ENCODE results near the gene SYTL1. TPM values are rescaled to one million over a fixed set of nuclear protein-coding genes. Genes with fewer than 3 reads are reported as not detected.

The SYTL1 gene
- total and polyA plus RNA-seq, 9 of the 15 experiments (the other 6 are each of a cell fraction or from before 2014, with no cell fraction given): 0.04 to 9.3 (median 1.7) TPM

DNA sequence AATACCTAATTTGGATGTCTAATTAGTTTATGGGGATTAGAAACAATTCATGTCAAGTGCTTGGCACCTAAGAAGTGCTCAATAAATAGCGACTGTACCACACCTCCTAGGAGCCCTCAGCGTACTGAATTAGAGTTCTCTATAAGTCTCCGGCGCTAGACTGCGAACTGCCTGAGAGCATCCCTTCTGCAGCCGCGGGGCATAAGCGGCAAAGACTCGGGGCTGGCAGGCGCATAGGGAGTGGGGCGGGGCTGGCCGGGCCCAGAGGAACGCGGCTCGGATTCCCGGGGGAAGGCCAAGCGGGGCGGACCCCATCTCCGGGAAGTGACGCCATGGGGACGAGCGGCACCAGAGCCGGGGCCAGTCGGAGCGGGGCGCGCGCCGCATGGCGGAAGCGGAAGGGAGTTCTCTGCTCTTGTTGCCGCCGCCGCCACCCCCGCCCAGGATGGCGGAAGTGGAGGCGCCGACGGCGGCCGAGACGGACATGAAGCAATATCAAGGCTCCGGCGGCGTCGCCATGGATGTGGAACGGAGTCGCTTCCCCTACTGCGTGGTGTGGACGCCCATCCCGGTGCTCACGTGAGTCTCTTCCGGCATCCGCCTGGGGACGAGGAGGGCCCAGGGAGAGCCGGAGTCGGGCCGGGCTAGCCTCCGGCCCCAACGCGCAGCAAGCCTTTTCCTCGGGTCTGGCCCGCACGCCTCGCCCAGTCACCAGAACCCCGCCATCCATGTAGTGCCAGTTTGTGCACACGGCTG is 19.8 kb upstream of the SYTL1 start, which contains the start of gene TMEM222 (continued):
- TF ChIP-seq CBX8 (IDR thresholded peaks at IDR 0.05; ENCODE audit: borderline replicate concordance, extremely low read depth, low read depth, low read length, poor library complexity, severe bottlenecking): no peak
- no peak for TF ChIP-seq PATZ1 (CRISPR knock-in tag; IDR thresholded peaks at IDR 0.05; ENCODE audit: borderline replicate concordance)
- TF ChIP-seq CEBPB (tag; IDR thresholded peaks at IDR 0.05): peak; percentile 98
- TF ChIP-seq ATF7 (IDR thresholded peaks at IDR 0.05): peak; percentile 97
- TF ChIP-seq, protein P1, sequence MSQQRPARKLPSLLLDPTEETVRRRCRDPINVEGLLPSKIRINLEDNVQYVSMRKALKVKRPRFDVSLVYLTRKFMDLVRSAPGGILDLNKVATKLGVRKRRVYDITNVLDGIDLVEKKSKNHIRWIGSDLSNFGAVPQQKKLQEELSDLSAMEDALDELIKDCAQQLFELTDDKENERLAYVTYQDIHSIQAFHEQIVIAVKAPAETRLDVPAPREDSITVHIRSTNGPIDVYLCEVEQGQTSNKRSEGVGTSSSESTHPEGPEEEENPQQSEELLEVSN (IDR thresholded peaks at IDR 0.05; ENCODE audit: borderline replicate concordance in 1 of 2, extremely low read depth in 1 of 2, insufficient read depth in 1 of 2, insufficient read length in 1 of 2, low read depth in 1 of 2, low read length in 1 of 2, poor library complexity in 1 of 2, severe bottlenecking in 1 of 2): peak; percentile 73 to 89
- TF ChIP-seq CHD4 (IDR thresholded peaks at IDR 0.05; ENCODE audit: insufficient read depth, insufficient replicate concordance, low read depth, low read length, poor library complexity, severe bottlenecking): no peak
- no peak for TF ChIP-seq ZFP30 (CRISPR knock-in tag; IDR thresholded peaks at IDR 0.05; ENCODE audit: borderline replicate concordance)
- peak in 1 of 2 experiments; percentile 94; a peak in 2 of 3 replicates for TF ChIP-seq CBX3 (IDR thresholded peaks at IDR 0.05; ENCODE audit: borderline replicate concordance in 1 of 2, low read length in 2 of 2)
- no peak for TF ChIP-seq LARP7 (IDR thresholded peaks at IDR 0.05)
- TF ChIP-seq, protein P2, sequence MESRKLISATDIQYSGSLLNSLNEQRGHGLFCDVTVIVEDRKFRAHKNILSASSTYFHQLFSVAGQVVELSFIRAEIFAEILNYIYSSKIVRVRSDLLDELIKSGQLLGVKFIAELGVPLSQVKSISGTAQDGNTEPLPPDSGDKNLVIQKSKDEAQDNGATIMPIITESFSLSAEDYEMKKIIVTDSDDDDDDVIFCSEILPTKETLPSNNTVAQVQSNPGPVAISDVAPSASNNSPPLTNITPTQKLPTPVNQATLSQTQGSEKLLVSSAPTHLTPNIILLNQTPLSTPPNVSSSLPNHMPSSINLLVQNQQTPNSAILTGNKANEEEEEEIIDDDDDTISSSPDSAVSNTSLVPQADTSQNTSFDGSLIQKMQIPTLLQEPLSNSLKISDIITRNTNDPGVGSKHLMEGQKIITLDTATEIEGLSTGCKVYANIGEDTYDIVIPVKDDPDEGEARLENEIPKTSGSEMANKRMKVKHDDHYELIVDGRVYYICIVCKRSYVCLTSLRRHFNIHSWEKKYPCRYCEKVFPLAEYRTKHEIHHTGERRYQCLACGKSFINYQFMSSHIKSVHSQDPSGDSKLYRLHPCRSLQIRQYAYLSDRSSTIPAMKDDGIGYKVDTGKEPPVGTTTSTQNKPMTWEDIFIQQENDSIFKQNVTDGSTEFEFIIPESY (CRISPR knock-in tag; IDR thresholded peaks at IDR 0.05): peak; percentile 94
- TF ChIP-seq PBX2 (CRISPR knock-in tag; IDR thresholded peaks at IDR 0.05; ENCODE audit: low read depth): no peak
- no peak for TF ChIP-seq PBX2 (tag; conservative IDR thresholded peaks at IDR 0.05; ENCODE audit: low read depth)

Data from K562 (cell line).